Measurements from ENCODE around the gene NDST4. TPM values are rescaled to one million over a fixed set of nuclear protein-coding genes. Genes with fewer than 3 reads are reported as not detected.

Gene NDST4
- total RNA-seq, 4 donors from 2014 or later = 0.20 to 2.2 (median 0.55) TPM

DNA sequence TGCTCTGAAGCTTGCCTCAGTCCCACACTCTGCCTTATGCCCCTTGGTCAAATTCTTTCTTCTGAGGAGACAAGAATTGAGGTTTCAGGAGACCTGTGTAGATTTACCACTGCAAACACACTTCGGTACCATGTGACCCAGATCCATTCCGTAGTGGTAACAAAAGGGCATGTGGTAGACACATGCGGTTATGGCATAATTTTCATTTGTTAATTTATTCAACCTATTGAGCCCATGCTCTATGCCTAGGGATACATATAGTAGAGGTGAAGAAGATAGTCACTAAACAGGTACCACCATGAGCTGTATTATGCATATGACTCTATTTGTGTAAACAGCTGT is 190.9 kb downstream of the NDST4 start:
- TF ChIP-seq EP300 (IDR thresholded peaks at IDR 0.05) = no peak
- TF ChIP-seq, protein P1, sequence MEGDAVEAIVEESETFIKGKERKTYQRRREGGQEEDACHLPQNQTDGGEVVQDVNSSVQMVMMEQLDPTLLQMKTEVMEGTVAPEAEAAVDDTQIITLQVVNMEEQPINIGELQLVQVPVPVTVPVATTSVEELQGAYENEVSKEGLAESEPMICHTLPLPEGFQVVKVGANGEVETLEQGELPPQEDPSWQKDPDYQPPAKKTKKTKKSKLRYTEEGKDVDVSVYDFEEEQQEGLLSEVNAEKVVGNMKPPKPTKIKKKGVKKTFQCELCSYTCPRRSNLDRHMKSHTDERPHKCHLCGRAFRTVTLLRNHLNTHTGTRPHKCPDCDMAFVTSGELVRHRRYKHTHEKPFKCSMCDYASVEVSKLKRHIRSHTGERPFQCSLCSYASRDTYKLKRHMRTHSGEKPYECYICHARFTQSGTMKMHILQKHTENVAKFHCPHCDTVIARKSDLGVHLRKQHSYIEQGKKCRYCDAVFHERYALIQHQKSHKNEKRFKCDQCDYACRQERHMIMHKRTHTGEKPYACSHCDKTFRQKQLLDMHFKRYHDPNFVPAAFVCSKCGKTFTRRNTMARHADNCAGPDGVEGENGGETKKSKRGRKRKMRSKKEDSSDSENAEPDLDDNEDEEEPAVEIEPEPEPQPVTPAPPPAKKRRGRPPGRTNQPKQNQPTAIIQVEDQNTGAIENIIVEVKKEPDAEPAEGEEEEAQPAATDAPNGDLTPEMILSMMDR (IDR thresholded peaks at IDR 0.05) = no peak
- Histone ChIP-seq H3K27me3 (no peaks in the 10 kb centered on the region), H3K27ac (no peak overlapping the region), H3K9me3 (no peaks in the 10 kb centered on the region), H3K36me3 (no peaks in the 10 kb centered on the region), H3K4me1 (peaks cover 0 to 12% (median 2%) of the 10 kb centered on the region in 4 donors), H3K4me3 (no peak overlapping the region)
- 74 to 76% methylated on average over 3 of the region's 3 CpGs for WGBS, 2 donors
- DNase-seq (ENCODE audit: low spot score in 2 of 2) = no peak

DNA sequence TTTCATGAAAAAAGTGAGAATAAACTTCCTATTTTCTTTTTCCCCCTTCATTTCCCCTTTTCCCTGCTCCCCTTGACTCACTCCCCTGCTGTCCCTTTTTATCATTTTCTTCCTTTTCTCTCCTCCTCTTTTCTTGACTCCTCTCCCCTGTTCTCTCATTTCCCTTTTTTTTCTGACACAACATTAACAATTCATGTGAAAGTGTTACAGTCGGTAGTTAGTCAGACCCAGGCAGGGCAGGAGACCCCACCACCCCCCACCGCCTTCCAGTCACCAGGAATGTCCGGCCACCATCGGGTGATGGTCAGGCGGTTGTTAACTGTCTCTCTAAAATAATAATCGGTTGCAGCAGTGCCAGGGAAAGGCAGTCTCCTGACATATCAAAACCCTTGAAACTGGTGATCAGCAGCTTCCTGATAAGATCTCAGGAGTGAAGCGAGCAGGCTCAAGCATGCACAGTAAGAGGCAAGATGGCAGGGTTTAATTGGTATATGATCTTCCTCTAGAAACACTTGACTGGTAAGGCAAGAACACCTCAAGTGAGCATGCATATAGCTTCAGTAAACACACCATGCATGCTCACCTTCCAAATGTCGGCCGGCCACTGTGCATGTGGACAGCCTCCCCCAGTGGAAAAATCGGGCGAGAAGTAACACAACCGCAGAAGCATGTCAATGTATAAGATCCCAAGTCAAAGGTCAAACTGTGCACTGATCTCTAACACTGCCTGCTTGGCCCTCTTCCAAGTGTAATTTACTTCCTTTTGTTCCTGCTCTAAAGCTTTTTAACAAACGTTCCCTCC is 191.4 kb downstream of the NDST4 start:
- 66 to 68% methylated on average over 13 of the region's 13 CpGs for WGBS, 2 donors
- Histone ChIP-seq H3K27ac (no peak overlapping the region), H3K36me3 (no peaks in the 10 kb centered on the region), H3K27me3 (no peaks in the 10 kb centered on the region), H3K4me3 (no peak overlapping the region), H3K4me1 (peaks cover 0 to 12% (median 2%) of the 10 kb centered on the region in 4 donors), H3K9me3 (no peaks in the 10 kb centered on the region)
- DNase-seq (ENCODE audit: low spot score in 2 of 2) = no peak
- TF ChIP-seq, protein P1 (IDR thresholded peaks at IDR 0.05) = no peak
- no peak for TF ChIP-seq EP300 (IDR thresholded peaks at IDR 0.05)
- no peak for TF ChIP-seq POLR2A (IDR thresholded peaks at IDR 0.05)

DNA sequence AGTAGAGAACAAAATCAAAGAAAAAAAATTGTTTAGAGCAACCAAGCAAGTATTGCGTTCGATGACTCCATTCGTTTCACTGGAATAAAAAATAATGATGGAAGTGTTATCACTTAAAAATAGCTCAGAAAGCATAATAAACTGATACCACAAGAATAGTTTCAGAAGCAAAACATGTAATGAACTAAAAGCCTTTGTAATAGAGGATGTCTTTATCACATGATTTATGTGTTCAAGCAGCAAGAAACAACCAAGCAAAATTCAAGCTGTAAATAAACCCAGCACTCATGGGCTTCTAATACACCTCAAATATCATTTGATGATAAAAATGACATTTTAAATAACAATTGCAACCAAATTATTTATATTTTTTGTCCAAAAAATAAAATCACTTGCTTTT is 192.2 kb downstream of the NDST4 start:
- TF ChIP-seq, protein P1 (IDR thresholded peaks at IDR 0.05) = no peak
- no peak for TF ChIP-seq EP300 (IDR thresholded peaks at IDR 0.05)
- no peak for TF ChIP-seq POLR2A (IDR thresholded peaks at IDR 0.05)

DNA sequence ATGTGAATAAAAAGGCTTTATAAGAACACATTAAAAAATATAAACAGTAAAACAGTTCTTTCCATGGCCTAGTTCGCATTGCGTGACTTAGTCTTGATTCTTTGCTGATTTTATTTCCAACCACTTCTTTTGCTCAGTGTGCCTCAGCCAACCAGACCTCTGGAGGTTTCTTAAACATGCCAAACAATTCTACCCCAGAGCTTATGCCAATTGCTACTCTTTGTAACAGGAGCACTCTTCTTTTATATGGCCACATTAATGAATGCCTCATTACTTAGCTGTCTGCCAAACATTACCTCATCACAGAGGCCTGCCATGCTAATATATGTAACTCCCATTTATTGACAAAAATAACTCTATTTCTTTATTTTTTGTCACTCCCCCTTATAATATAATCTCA is 202.3 kb downstream of the NDST4 start:
- no peak for TF ChIP-seq POLR2A (IDR thresholded peaks at IDR 0.05)
- TF ChIP-seq, protein P1 (IDR thresholded peaks at IDR 0.05) = no peak
- TF ChIP-seq EP300 (IDR thresholded peaks at IDR 0.05) = no peak
- Histone ChIP-seq H3K27ac (no peak overlapping the region), H3K27me3 (no peaks in the 10 kb centered on the region), H3K36me3 (no peaks in the 10 kb centered on the region), H3K4me1 (no peaks in the 10 kb centered on the region), H3K9me3 (no peaks in the 10 kb centered on the region), H3K4me3 (no peak overlapping the region)
- DNase-seq (ENCODE audit: low spot score in 2 of 2) = no peak
- 33 to 49% methylated on average over 2 of the region's 2 CpGs for WGBS, 2 donors

More for the DNA sequence above, 192.2 kb downstream of the NDST4 start:
- Histone ChIP-seq H3K27ac (no peak overlapping the region), H3K36me3 (no peaks in the 10 kb centered on the region), H3K9me3 (no peaks in the 10 kb centered on the region), H3K4me1 (peaks cover 0 to 7% (median 2%) of the 10 kb centered on the region in 4 donors), H3K4me3 (no peak overlapping the region), H3K27me3 (no peaks in the 10 kb centered on the region)
- DNase-seq (ENCODE audit: low spot score in 2 of 2) = no peak
- 44 to 45% methylated on average over 3 of the region's 3 CpGs for WGBS, 2 donors

DNA sequence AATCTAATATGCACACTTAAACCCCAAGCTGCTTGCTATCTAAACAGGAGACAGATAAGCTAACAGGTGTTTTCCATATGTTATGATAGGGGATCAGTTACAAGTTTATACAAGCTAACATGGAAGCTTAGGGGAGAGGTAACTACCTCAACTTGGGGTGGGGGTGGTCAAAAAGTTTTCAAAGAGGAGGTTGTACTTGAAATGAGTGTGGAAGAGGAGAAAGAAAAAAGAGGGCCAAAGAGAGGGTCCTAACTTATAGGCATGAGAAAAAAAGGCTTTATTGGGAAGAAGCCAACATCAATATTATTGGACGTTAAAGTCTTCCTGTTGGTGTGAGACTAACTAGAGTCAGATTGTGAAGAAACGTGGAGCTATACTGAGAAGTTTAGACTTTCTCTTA is 205.9 kb downstream of the NDST4 start:
- WGBS, 2 donors = 28 to 39% methylated on average over 2 of the region's 2 CpGs
- Histone ChIP-seq H3K27me3 (no peaks in the 10 kb centered on the region), H3K27ac (no peak overlapping the region), H3K4me1 (no peaks in the 10 kb centered on the region), H3K4me3 (no peak overlapping the region), H3K9me3 (no peaks in the 10 kb centered on the region), H3K36me3 (no peaks in the 10 kb centered on the region)
- DNase-seq (ENCODE audit: low spot score in 2 of 2) = no peak
- TF ChIP-seq, protein P1 (IDR thresholded peaks at IDR 0.05) = no peak
- TF ChIP-seq POLR2A (IDR thresholded peaks at IDR 0.05) = no peak
- TF ChIP-seq EP300 (IDR thresholded peaks at IDR 0.05) = no peak
